ENCODE data around the gene TRABD2A. TPM values are rescaled to one million over a fixed set of nuclear protein-coding genes. Genes with fewer than 3 reads are reported as not detected.

TRABD2A gene
- total and polyA plus RNA-seq, 3 experiments from 2014 or later, result 20.3 to 36.6 (median 20.8) TPM

DNA sequence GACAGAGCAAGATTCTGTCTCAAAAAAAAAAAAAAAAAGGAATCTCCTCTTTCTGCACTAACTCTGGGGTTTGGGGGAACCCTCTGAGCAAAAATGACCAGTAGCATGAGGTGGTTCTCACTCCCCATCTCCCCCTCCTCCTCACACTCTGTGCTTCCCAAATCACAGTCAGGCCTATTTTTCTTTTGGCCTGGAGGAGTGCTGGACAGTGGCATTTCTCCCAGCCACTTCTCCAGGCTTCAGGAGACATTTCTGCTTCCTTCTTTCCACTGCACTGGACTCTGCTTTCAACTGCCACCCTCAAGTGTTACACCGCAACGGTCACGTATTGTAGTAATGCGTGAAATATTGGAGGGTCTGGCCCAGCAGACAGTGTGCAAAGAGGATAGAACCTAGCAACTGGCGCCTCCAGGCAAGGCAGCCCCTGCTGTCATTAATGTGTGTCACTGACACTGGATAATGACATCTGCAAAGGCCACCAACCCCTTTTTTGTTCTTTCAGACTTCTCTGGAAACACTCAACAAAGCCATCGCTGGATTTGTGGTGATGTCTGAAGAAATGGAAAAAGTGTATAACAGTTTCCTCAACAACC is 68.9 kb downstream of the TRABD2A start:
- no peak overlapping the region for H3K4me3 Mint-ChIP-seq
- no peak overlapping the region for H3K27ac Mint-ChIP-seq
- H3K4me3 ChIP-seq (ENCODE audit: low read length), result no peak overlapping the region
- no peaks in the 10 kb centered on the region for H3K27me3 Mint-ChIP-seq
- peaks cover 0 to 8% (median 0%) of the 10 kb centered on the region in 3 donors for H3K36me3 Mint-ChIP-seq
- POLR2A ChIA-PET, result no interaction called here
- no peak overlapping the region for H3K27ac ChIP-seq (ENCODE audit: low read depth, low read length)
- no peaks in the 10 kb centered on the region for H3K9me3 Mint-ChIP-seq
- DNase-seq, result no peak
- no peaks in the 10 kb centered on the region for H3K9me3 ChIP-seq (ENCODE audit: low read length)
- H3K36me3 ChIP-seq (ENCODE audit: insufficient read depth, low read length), result no peaks in the 10 kb centered on the region
- H3K4me1 Mint-ChIP-seq, result peaks cover 18 to 37% (median 26%) of the 10 kb centered on the region in 3 donors
- CTCF ChIA-PET, result no interaction called here
- H3K4me1 ChIP-seq (ENCODE audit: insufficient read depth, low read length), result peaks cover 21% of the 10 kb centered on the region
- no peaks in the 10 kb centered on the region for H3K27me3 ChIP-seq (ENCODE audit: insufficient read depth, low read length, poor library complexity, severe bottlenecking)

DNA sequence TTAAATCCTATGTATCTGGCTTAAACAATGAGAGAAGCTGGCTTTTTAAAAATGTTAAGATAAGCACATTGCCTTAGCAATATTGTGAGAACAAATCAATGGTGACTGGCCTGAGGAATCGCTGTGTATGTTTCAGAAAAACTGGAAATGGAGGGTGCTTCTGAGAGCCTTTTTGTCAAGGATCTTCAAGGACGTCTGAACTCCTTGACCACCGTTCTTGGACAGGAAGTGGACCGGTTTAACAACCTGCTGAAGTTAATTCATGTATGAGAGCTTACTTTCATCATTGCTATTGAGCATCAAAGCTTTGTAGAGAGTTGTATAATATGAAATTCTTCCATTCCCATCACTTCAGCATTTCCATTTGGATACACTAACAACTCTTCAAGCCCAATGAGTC is 72.6 kb downstream of the TRABD2A start:
- Mint-ChIP-seq H3K4me3 (no peak overlapping the region), H3K27ac (no peak overlapping the region), H3K36me3 (peaks cover 0 to 4% (median 0%) of the 10 kb centered on the region in 3 donors), H3K4me1 (peaks cover 3 to 33% (median 23%) of the 10 kb centered on the region in 3 donors), H3K27me3 (no peaks in the 10 kb centered on the region), H3K9me3 (no peaks in the 10 kb centered on the region)
- Histone ChIP-seq H3K36me3 (ENCODE audit: insufficient read depth, low read length) (no peaks in the 10 kb centered on the region), H3K4me3 (ENCODE audit: low read length) (no peak overlapping the region), H3K27me3 (ENCODE audit: insufficient read depth, low read length, poor library complexity, severe bottlenecking) (no peaks in the 10 kb centered on the region), H3K9me3 (ENCODE audit: low read length) (no peaks in the 10 kb centered on the region), H3K4me1 (ENCODE audit: insufficient read depth, low read length) (no peaks in the 10 kb centered on the region), H3K27ac (ENCODE audit: low read depth, low read length) (no peak overlapping the region)
- no peak for DNase-seq
- ChIA-PET CTCF (no interaction called here), POLR2A (no interaction called here)

DNA sequence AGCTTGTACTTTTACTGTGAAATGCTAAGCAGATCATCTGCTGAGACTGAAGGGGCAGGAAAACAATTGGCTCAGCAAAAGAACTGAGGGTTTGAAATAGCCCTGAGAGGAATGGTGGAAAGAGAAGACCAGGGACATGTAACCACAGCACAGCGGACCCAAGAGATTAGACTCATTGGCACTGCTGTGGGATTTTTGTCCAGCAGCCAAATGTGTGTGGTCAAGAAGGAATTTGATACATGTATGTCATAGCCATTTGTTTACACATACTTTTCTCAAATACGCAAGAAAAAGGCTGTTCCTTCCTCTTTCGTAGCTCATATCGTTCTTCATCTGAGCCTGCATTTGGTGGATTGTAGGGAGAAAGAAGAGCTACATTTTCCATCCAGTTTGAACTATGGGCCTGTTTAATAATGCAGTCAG is 73.8 kb downstream of the TRABD2A start:
- H3K27me3 ChIP-seq (ENCODE audit: insufficient read depth, low read length, poor library complexity, severe bottlenecking), result no peaks in the 10 kb centered on the region
- H3K9me3 Mint-ChIP-seq, result peaks cover 2 to 10% (median 7%) of the 10 kb centered on the region in 5 donors
- H3K4me3 Mint-ChIP-seq, result no peak overlapping the region
- H3K36me3 Mint-ChIP-seq, result peaks cover 0 to 15% (median 5%) of the 10 kb centered on the region in 3 donors
- no peaks in the 10 kb centered on the region for H3K4me1 ChIP-seq (ENCODE audit: insufficient read depth, low read length)
- H3K36me3 ChIP-seq (ENCODE audit: insufficient read depth, low read length), result no peaks in the 10 kb centered on the region
- H3K4me3 ChIP-seq (ENCODE audit: low read length), result no peak overlapping the region
- no peak overlapping the region for H3K27ac ChIP-seq (ENCODE audit: low read depth, low read length)
- peaks cover 4 to 29% (median 26%) of the 10 kb centered on the region in 3 donors for H3K4me1 Mint-ChIP-seq
- no peaks in the 10 kb centered on the region for H3K27me3 Mint-ChIP-seq
- CTCF ChIA-PET, result interaction anchor here (0.6 to 1.0 kb wide), 2 partner anchors 62 to 66 kb away, joined by 3 read pairs; no protein-coding TSS in a partner anchor
- DNase-seq, result no peak
- H3K27ac Mint-ChIP-seq, result peak overlapping the region in 2 of 8 donors; percentile 28 to 64
- no peaks in the 10 kb centered on the region for H3K9me3 ChIP-seq (ENCODE audit: low read length)
- POLR2A ChIA-PET, result interaction anchor here (0.9 kb wide), 1 partner anchor 65 kb away, joined by 3 read pairs; no protein-coding TSS in a partner anchor

DNA sequence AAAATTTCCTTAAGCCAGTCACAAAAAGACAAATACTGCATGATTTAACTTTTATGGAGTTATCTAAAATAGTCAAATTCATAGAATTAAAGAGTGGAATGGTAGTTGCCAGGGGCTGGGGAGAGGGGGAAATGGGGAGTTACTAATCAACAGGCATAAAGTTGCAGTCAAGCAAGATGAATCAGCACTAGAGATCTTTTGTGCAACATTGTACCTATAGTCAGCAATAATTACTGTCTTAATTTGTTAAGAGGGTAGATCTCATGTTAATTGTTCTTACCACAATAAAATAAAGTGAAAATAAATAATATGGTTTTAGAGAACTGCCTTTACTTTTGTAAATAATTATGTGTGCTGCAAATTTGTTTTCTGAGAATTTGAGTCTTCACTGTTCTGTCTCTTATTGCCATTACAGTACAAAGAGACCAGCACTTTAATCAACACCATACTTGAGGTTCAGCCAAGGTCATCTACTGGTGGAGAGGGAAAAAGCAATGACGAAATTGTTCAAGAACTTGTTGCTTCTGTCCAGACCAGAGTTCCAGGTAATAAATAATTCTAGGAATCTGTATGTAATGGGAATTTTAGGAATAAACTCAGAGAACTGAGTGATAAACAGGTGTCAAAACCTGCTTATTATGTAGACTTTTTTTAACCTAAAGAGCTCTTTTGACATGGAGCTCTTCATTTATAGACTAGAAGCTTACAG is 75.5 kb downstream of the TRABD2A start:
- H3K4me1 ChIP-seq (ENCODE audit: insufficient read depth, low read length), result no peaks in the 10 kb centered on the region
- H3K27me3 ChIP-seq (ENCODE audit: insufficient read depth, low read length, poor library complexity, severe bottlenecking), result no peaks in the 10 kb centered on the region
- Mint-ChIP-seq H3K9me3 (peaks cover 6 to 13% (median 11%) of the 10 kb centered on the region in 5 donors), H3K27me3 (no peaks in the 10 kb centered on the region), H3K4me3 (no peak overlapping the region), H3K36me3 (peaks cover 2 to 23% (median 8%) of the 10 kb centered on the region in 3 donors), H3K4me1 (peaks cover 8 to 38% (median 36%) of the 10 kb centered on the region in 3 donors), H3K27ac (no peak overlapping the region)
- no peaks in the 10 kb centered on the region for H3K9me3 ChIP-seq (ENCODE audit: low read length)
- no peak for DNase-seq
- H3K36me3 ChIP-seq (ENCODE audit: insufficient read depth, low read length), result no peaks in the 10 kb centered on the region
- H3K27ac ChIP-seq (ENCODE audit: low read depth, low read length), result no peak overlapping the region
- H3K4me3 ChIP-seq (ENCODE audit: low read length), result no peak overlapping the region
- CTCF ChIA-PET, result no interaction called here
- POLR2A ChIA-PET, result no interaction called here

DNA sequence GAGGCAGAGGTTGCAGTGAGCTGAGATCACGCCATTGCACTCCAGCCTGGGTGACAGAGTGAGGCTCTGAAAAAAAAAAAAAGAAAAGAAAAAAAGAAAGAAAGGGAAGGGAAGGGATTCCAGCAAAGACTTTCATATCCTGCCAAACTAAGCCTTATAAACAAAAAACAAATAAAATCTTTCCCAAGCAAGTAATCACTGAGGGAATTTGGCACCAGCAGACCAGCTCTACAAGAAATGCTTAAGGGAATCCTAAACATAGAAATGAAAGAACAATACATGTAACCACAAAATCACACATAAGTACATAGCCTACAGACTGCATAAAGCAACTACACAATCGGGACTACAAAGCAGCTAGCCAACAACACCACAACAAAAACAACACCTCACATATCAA is 79.1 kb downstream of the TRABD2A start:
- POLR2A ChIA-PET, result interaction anchor here (0.7 kb wide), 1 partner anchor 17 kb away, joined by 6 read pairs; no protein-coding TSS in a partner anchor
- H3K4me3 ChIP-seq (ENCODE audit: low read length), result no peak overlapping the region
- H3K36me3 Mint-ChIP-seq, result peaks cover 2 to 19% (median 8%) of the 10 kb centered on the region in 3 donors

DNA sequence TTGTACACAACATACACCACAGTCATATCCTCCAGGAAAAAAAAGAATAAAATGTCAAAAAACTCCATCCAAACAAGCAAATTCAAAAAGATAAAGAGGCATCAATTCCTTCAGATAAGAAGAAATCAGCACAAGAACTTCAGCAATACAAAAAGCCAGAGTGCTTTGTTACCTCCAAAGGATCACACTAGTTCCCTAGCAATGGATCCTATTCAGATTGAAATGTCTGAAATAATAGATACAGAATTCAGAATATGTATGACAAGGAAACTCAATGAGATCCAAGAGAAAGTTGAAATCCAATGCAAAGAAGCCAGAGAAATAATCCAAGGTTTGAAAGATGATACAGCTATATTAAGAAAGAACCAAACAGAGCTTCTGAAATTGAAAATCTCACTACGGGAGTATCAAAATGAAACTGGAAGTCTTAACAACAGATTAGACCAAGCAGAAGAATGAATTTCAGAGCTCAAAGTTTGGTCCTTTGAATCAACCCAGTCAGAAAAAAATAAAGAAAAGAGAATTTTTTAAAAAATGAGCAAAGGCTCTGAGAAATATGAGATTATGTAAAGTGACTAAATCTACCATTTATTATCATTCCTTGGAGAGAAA is 80.6 kb downstream of the TRABD2A start:
- Histone ChIP-seq H3K36me3 (ENCODE audit: insufficient read depth, low read length) (no peaks in the 10 kb centered on the region), H3K27me3 (ENCODE audit: insufficient read depth, low read length, poor library complexity, severe bottlenecking) (no peaks in the 10 kb centered on the region), H3K9me3 (ENCODE audit: low read length) (no peaks in the 10 kb centered on the region), H3K27ac (ENCODE audit: low read depth, low read length) (no peak overlapping the region), H3K4me3 (ENCODE audit: low read length) (no peak overlapping the region), H3K4me1 (ENCODE audit: insufficient read depth, low read length) (no peaks in the 10 kb centered on the region)
- Mint-ChIP-seq H3K4me1 (peaks cover 14 to 36% (median 35%) of the 10 kb centered on the region in 3 donors), H3K36me3 (peaks cover 2 to 19% (median 8%) of the 10 kb centered on the region in 3 donors), H3K27ac (peak overlapping the region in 7 of 8 donors; percentile 11 to 83 (median 64)), H3K9me3 (peaks cover 6 to 13% (median 11%) of the 10 kb centered on the region in 5 donors), H3K27me3 (no peaks in the 10 kb centered on the region), H3K4me3 (peak overlapping the region; percentile 5 to 73 (median 57))
- DNase-seq, result no peak
- ChIA-PET CTCF (interaction anchor here (0.9 kb wide), 1 partner anchor 59 kb away, joined by 4 read pairs; no protein-coding TSS in a partner anchor), POLR2A (no interaction called here)

More for the DNA sequence above, 79.1 kb downstream of the TRABD2A start:
- CTCF ChIA-PET, result interaction anchor here (0.8 kb wide), 1 partner anchor 124 kb away, joined by 4 read pairs; no protein-coding TSS in a partner anchor
- Histone ChIP-seq H3K27ac (ENCODE audit: low read depth, low read length) (no peak overlapping the region), H3K27me3 (ENCODE audit: insufficient read depth, low read length, poor library complexity, severe bottlenecking) (no peaks in the 10 kb centered on the region), H3K9me3 (ENCODE audit: low read length) (no peaks in the 10 kb centered on the region), H3K4me1 (ENCODE audit: insufficient read depth, low read length) (no peaks in the 10 kb centered on the region), H3K36me3 (ENCODE audit: insufficient read depth, low read length) (no peaks in the 10 kb centered on the region)
- DNase-seq, result no peak
- Mint-ChIP-seq H3K4me1 (peaks cover 14 to 48% (median 46%) of the 10 kb centered on the region in 3 donors), H3K4me3 (no peak overlapping the region), H3K9me3 (peaks cover 6 to 13% (median 11%) of the 10 kb centered on the region in 5 donors), H3K27me3 (no peaks in the 10 kb centered on the region), H3K27ac (peak overlapping the region in 3 of 8 donors; percentile 4 to 68 (median 50))

DNA sequence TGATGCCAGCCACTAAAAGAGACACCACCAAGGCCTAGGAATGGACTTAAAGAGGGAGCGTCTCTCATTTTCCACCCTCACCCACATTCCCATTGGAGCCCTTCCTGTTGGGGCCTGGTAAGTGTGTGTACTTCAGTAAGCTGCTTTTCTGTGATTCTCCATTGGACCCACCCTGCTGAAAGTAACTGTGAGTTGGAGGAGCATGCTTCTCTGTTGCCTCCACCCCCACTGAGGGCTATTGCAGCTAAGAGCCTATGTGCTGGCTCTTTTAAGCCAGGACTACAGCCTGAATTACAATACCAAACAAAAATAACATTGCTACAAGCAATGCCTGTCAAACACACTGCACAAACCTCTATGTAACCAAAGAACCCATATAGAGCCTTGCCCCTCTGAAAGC is 81.1 kb downstream of the TRABD2A start:
- POLR2A ChIA-PET, result no interaction called here

More for the DNA sequence above, 81.1 kb downstream of the TRABD2A start:
- H3K36me3 Mint-ChIP-seq, result peaks cover 2 to 19% (median 8%) of the 10 kb centered on the region in 3 donors
- H3K4me3 Mint-ChIP-seq, result peak overlapping the region; percentile 5 to 73 (median 51)
- DNase-seq, result no peak
- H3K9me3 Mint-ChIP-seq, result peaks cover 6 to 13% (median 11%) of the 10 kb centered on the region in 5 donors
- Histone ChIP-seq H3K36me3 (ENCODE audit: insufficient read depth, low read length) (no peaks in the 10 kb centered on the region), H3K4me1 (ENCODE audit: insufficient read depth, low read length) (no peaks in the 10 kb centered on the region), H3K27ac (ENCODE audit: low read depth, low read length) (no peak overlapping the region), H3K4me3 (ENCODE audit: low read length) (no peak overlapping the region), H3K9me3 (ENCODE audit: low read length) (no peaks in the 10 kb centered on the region), H3K27me3 (ENCODE audit: insufficient read depth, low read length, poor library complexity, severe bottlenecking) (no peaks in the 10 kb centered on the region)
- peaks cover 14 to 33% (median 31%) of the 10 kb centered on the region in 3 donors for H3K4me1 Mint-ChIP-seq
- H3K27me3 Mint-ChIP-seq, result no peaks in the 10 kb centered on the region
- CTCF ChIA-PET, result interaction anchor here (0.9 kb wide), 1 partner anchor 59 kb away, joined by 4 read pairs; no protein-coding TSS in a partner anchor
- peak overlapping the region in 7 of 8 donors; percentile 48 to 83 (median 64) for H3K27ac Mint-ChIP-seq
